Adrenal gland (tissue), 5 donors: ENCODE measurements around the gene AOPEP.

ENCODE experiments used
- CTCF ChIP-seq, 6 experiments: fragments of 450-650 bp in 4 of 6; fragments of 200-600 bp in 2 of 6; sonication (generic) in 1 of 6; IDR thresholded peaks; 1 replicate in 5 of 6; 2 replicates in 1 of 6; pipeline versions ENCODE4 v1.5.1 to v1.8.0; 2016 to 2021; ENCODE audit warnings: antibody characterized with exemption in 6 of 6, mild to moderate bottlenecking in 2 of 6, moderate library complexity in 1 of 6
- POLR2A ChIP-seq, 2 donors: fragments of 450-650 bp; IDR thresholded peaks; one replicate each; pipeline ENCODE4 v1.6.1; 2017; ENCODE audit warnings: antibody characterized with exemption in 2 of 2, mild to moderate bottlenecking in 2 of 2, moderate library complexity in 1 of 2
- donor health status: DM: no; HTN: no; CAD: no.

GRCh38 chr9:95092262-95093072 lies 366.0 kb downstream of the AOPEP start:
- TF ChIP-seq CTCF (IDR thresholded peaks at IDR 0.05) = no peak
- TF ChIP-seq POLR2A (IDR thresholded peaks at IDR 0.05) = no peak
